GM12878 (cell line): ENCODE results near the gene CNIH2. TPM values are rescaled to one million over a fixed set of nuclear protein-coding genes. Genes with fewer than 3 reads are reported as not detected.

Source experiments
- ATAC-seq: fragments of 200-7000 bp; cut with Tn5 transposase; 3 replicates; pipeline ENCODE4 v1.9.1; 2020; ENCODE audit warnings: mild to moderate bottlenecking, moderate library complexity
- BruUV-seq: library from RNA; stranded (reverse); fragments of 400-500 nt; replicated peaks from 2 replicates; lab custom pipeline; 2021; lab: Mats Ljungman, UMichigan
- CTCF ChIA-PET: fragments of 300-600 bp; sonication (Branson Sonifier 250); formaldehyde crosslinking; extraction: SDS; loops from one replicate; lab custom pipeline; 2021; ENCODE audit warnings: inconsistent platforms; lab: Yijun Ruan, JAX
- POLR2A ChIA-PET: fragments of 350-600 bp; formaldehyde crosslinking; extraction: SDS; loops from one replicate; lab custom pipeline; 2021; ENCODE audit warnings: inconsistent platforms; lab: Charles Lee
- RAD21 ChIA-PET: fragments of 300-600 bp; sonication (Branson Sonifier 250); formaldehyde crosslinking; loops from one replicate; lab custom pipeline; 2023; ENCODE audit warnings: antibody characterized with exemption; ENCODE audit not compliant: unreplicated experiment; lab: Charles Lee
- SMC1A ChIA-PET: fragments of 300-600 bp; sonication (Branson Sonifier 250); formaldehyde crosslinking; loops from one replicate; lab custom pipeline; 2023; ENCODE audit not compliant: unreplicated experiment, uncharacterized antibody; lab: Charles Lee
- DNase-seq: peaks from one replicate; pipeline ENCODE4 v3.0.0-alpha.2; 2011; ENCODE audit warnings: low read depth, low spot score
- FAIRE-seq: peaks from 3 replicates; lab custom pipeline; 2011; peaks lifted over from hg19 to GRCh38; lab: Jason Lieb, UNC
- H2AFZ ChIP-seq: 2 replicates; pipeline ENCODE4 v1.6.0; 2011; ENCODE audit warnings: low read depth, low read length, control low read depth; ENCODE audit not compliant: control insufficient read depth
- H3K27ac ChIP-seq: 2 replicates; pipeline ENCODE4 v1.5.1; 2011; ENCODE audit warnings: control low read depth; ENCODE audit not compliant: control insufficient read depth, insufficient read depth
- H3K27me3 ChIP-seq, 2 experiments: replicated peaks in 1 of 2; 2 replicates each; pipeline versions ENCODE4 v1.6.0 to v1.6.1; 2011; ENCODE audit warnings: low read length in 1 of 2; ENCODE audit not compliant: control insufficient read depth in 2 of 2, insufficient read depth in 2 of 2
- H3K36me3 ChIP-seq, 2 experiments: 2 replicates each; pipeline ENCODE4 v1.5.1; 2011; ENCODE audit warnings: low read length in 1 of 2; ENCODE audit not compliant: control insufficient read depth in 2 of 2, insufficient read depth in 2 of 2
- H3K4me1 ChIP-seq: 2 replicates; pipeline ENCODE4 v1.6.1; 2011; ENCODE audit warnings: mild to moderate bottlenecking, low read length, moderate library complexity, mixed read lengths; ENCODE audit not compliant: control insufficient read depth, insufficient read depth
- H3K4me2 ChIP-seq: 2 replicates; pipeline ENCODE4 v1.6.0; 2011; ENCODE audit warnings: control low read depth; ENCODE audit not compliant: control insufficient read depth, insufficient read depth
- H3K4me3 ChIP-seq: fragments of 200-600 bp; sonication (generic); 2 replicates; pipeline ENCODE4 v1.5.1; 2016
- H3K79me2 ChIP-seq: 2 replicates; pipeline ENCODE4 v1.6.0; 2011; ENCODE audit warnings: low read length; ENCODE audit not compliant: control insufficient read depth, insufficient read depth
- H3K9ac ChIP-seq: 2 replicates; pipeline ENCODE4 v1.8.0; 2011; ENCODE audit warnings: low read length, control low read depth, mixed read lengths; ENCODE audit not compliant: control insufficient read depth, insufficient read depth
- H3K9me3 ChIP-seq: replicated peaks from 3 replicates; pipeline ENCODE4 v1.5.1; 2011; ENCODE audit warnings: mild to moderate bottlenecking, low read length; ENCODE audit not compliant: control insufficient read depth, insufficient read depth
- H4K20me1 ChIP-seq: 2 replicates; pipeline ENCODE4 v1.6.0; 2011; ENCODE audit not compliant: control insufficient read depth, insufficient read depth
- ATF2 ChIP-seq: IDR thresholded peaks from 2 replicates; pipeline ENCODE4 v1.6.1; 2012; ENCODE audit warnings: low read length, inconsistent platforms
- EED ChIP-seq: sonication (generic); IDR thresholded peaks from 2 replicates; pipeline ENCODE4 v1.6.1; 2016; ENCODE audit warnings: antibody characterized with exemption, low read depth
- HDAC2 ChIP-seq: fragments of 200-600 bp; sonication (generic); IDR thresholded peaks from 2 replicates; pipeline ENCODE4 v1.6.1; 2017
- IRF3 ChIP-seq: fragments of 450-650 bp; IDR thresholded peaks from 2 replicates; pipeline ENCODE4 v1.6.1; 2014; ENCODE audit warnings: mild to moderate bottlenecking
- KAT2A ChIP-seq: conservative IDR thresholded peaks from 2 replicates; pipeline ENCODE4 v1.6.1; 2011; ENCODE audit warnings: low read depth, low read length; ENCODE audit not compliant: control insufficient read depth
- NR2C1 ChIP-seq: fragments of 450-650 bp; IDR thresholded peaks from 2 replicates; pipeline ENCODE4 v1.6.1; 2017; ENCODE audit warnings: antibody characterized with exemption, mild to moderate bottlenecking, moderate library complexity
- POLR2A ChIP-seq: IDR thresholded peaks from 2 replicates; pipeline ENCODE4 v1.6.1; 2011; ENCODE audit warnings: low read depth, mild to moderate bottlenecking, low read length
- POLR2AphosphoS2 ChIP-seq: IDR thresholded peaks from 2 replicates; pipeline ENCODE4 v1.6.1; 2011; ENCODE audit warnings: low read depth, mild to moderate bottlenecking, low read length, improper control_type of control experiment, moderate library complexity
- POU2F2 ChIP-seq: IDR thresholded peaks from 3 replicates; pipeline ENCODE4 v1.6.1; 2011; ENCODE audit warnings: low read depth, mild to moderate bottlenecking, low read length, borderline replicate concordance
- RAD51 ChIP-seq: fragments of 450-650 bp; IDR thresholded peaks from 2 replicates; pipeline ENCODE4 v1.6.1; 2016; ENCODE audit warnings: moderate library complexity, mild to moderate bottlenecking, inconsistent platforms
- RELB ChIP-seq: fragments of 450-650 bp; IDR thresholded peaks from 2 replicates; pipeline ENCODE4 v1.6.1; 2017; ENCODE audit warnings: low read depth, mild to moderate bottlenecking, moderate library complexity
- SIX5 ChIP-seq: IDR thresholded peaks from 2 replicates; pipeline ENCODE4 v1.6.1; 2011; ENCODE audit warnings: mild to moderate bottlenecking, low read depth, low read length, moderate library complexity; ENCODE audit not compliant: severe bottlenecking
- SKIL ChIP-seq: fragments of 450-650 bp; IDR thresholded peaks from 2 replicates; pipeline ENCODE4 v1.6.1; 2017; ENCODE audit warnings: mild to moderate bottlenecking, low read depth, inconsistent platforms; ENCODE audit not compliant: poor library complexity, severe bottlenecking
- USF1 ChIP-seq: IDR thresholded peaks from 2 replicates; pipeline ENCODE4 v1.6.1; 2011; ENCODE audit warnings: borderline replicate concordance, low read depth, mild to moderate bottlenecking, moderate library complexity, mixed read lengths, low read length; ENCODE audit not compliant: insufficient read depth; ENCODE audit errors: extremely low read length
- ZBTB33 ChIP-seq: fragments of 450-650 bp; IDR thresholded peaks from 2 replicates; pipeline ENCODE4 v1.6.1; 2017; ENCODE audit warnings: mild to moderate bottlenecking
- WGBS: methylation state at CpG from one replicate; pipeline ENCODE4 v1.1.6; 2016; ENCODE audit warnings: low lambda C conversion rate; ENCODE audit not compliant: insufficient replicate concordance, insufficient coverage; ENCODE audit errors: missing lambda C conversion rate; 5-methylcytosine and 5-hydroxymethylcytosine counted together
- in situ Hi-C: fragments of 300-500 bp; cut with MboI; formaldehyde crosslinking; loops from 9 replicates; pipeline ENCODE4 v1.14.3; 2018; ENCODE audit warnings: mixed read lengths
- intact Hi-C: fragments of 100-400 bp; cut with micrococcal nuclease; formaldehyde crosslinking; loops from one replicate; pipeline ENCODE4 v1.14.2; 2022; ENCODE audit not compliant: unreplicated experiment
- polyA plus RNA-seq, 11 experiments: library from polyadenylated mRNA; depleted of rRNA in 4 of 11; unstranded in 6 of 11; stranded (reverse) in 5 of 11; fragments of >200 nt; fragmentation: Nextera tagmentation in 4 of 11; fragmentation: Illumina TruSeq in 1 of 11; extraction: Ambion mirVana in 4 of 11; extraction: Trizol in 1 of 11; gene quantifications; 1 replicate in 1 of 11; 2 replicates in 10 of 11; pipeline versions ENCODE4 v1.2.1 to v1.2.3, GENCODE V29; 2011 to 2016; ENCODE audit warnings: inconsistent platforms in 2 of 11, missing spikeins in 2 of 11, low read depth in 1 of 11
- total RNA-seq, 4 experiments: library from RNA; depleted of rRNA in 3 of 4; stranded (reverse); fragments of >200 nt in 3 of 4; fragmentation: Illumina TruSeq in 1 of 4; extraction: Trizol in 1 of 4; gene quantifications; 2 replicates each; pipeline versions ENCODE4 v1.2.1 to v1.2.3, GENCODE V29; 2013 to 2021

CNIH2 gene
- total and polyA plus RNA-seq, 10 of the 15 experiments (the other 5 are each of a cell fraction or from before 2014, with no cell fraction given): 0.07 to 1.3 (median 0.68) TPM; not detected in 2

- Histone ChIP-seq H3K9ac (no peak overlapping the region), H3K79me2 (peaks cover 12% of the 10 kb centered on the region), H3K36me3 (no peaks in the 10 kb centered on the region), H3K4me3 (no peak overlapping the region), H3K4me1 (peaks cover 15% of the 10 kb centered on the region), H2AFZ (no peak overlapping the region), H3K27me3 (peaks cover 2 to 7% of the 10 kb centered on the region in 2 experiments; a peak in 2 of 4 replicates), H4K20me1 (no peaks in the 10 kb centered on the region), H3K27ac (no peak overlapping the region), H3K9me3 (no peaks in the 10 kb centered on the region), H3K4me2 (no peak overlapping the region)
- ATAC-seq (no peak), DNase-seq (no peak), FAIRE-seq (no peak)
- ChIA-PET RAD21 (interaction anchor here (1.1 to 1.2 kb wide), 2 partner anchors 20 to 21 kb away, joined by 3 to 5 read pairs; no protein-coding TSS in a partner anchor), SMC1A (interaction anchor here (2.5 kb wide), 1 partner anchor 21 kb away, joined by 10 read pairs; no protein-coding TSS in a partner anchor), CTCF (interaction anchor here (0.9 kb wide), 1 partner anchor 76 kb away, joined by 3 read pairs; no protein-coding TSS in a partner anchor), POLR2A (no interaction called here)
- BruUV-seq: no TSS peak
- intact Hi-C loops (no loop called here), in situ Hi-C loops (no loop called here)
- WGBS: 17% methylated on average over 9 of the region's 16 CpGs
- TF ChIP-seq USF1 (no peak), SKIL (no peak), KAT2A (no peak), NR2C1 (no peak), EED (no peak), IRF3 (no peak), POLR2A (no peak), SIX5 (no peak), ZBTB33 (no peak), RAD51 (no peak), HDAC2 (no peak), ATF2 (no peak), POLR2AphosphoS2 (no peak), POU2F2 (no peak), RELB (no peak)
Observed at GRCh38 chr11:66291303-66291705, 13.3 kb downstream of the CNIH2 start.
